NCI-H2081 (cell line): Measurements from ENCODE around the gene LMF1.
A peak's percentile ranks its signal among the peaks of the same experiment; 100 is the strongest.

Experiments
- DNase-seq, 2 experiments: peaks; one replicate each; lab custom pipeline; 2025; lab: John Stamatoyannopoulos, UW

LMF1 gene

GRCh38 chr16:912684-913613 lies 57.8 kb downstream of the LMF1 start:
- DNase-seq, result no peak

GRCh38 chr16:912322-912683 lies 58.5 kb downstream of the LMF1 start:
- no peak for DNase-seq

GRCh38 chr16:911604-912321 lies 59.0 kb downstream of the LMF1 start:
- DNase-seq, result no peak

GRCh38 chr16:911101-911500 lies 59.7 kb downstream of the LMF1 start:
- no peak for DNase-seq

DNA sequence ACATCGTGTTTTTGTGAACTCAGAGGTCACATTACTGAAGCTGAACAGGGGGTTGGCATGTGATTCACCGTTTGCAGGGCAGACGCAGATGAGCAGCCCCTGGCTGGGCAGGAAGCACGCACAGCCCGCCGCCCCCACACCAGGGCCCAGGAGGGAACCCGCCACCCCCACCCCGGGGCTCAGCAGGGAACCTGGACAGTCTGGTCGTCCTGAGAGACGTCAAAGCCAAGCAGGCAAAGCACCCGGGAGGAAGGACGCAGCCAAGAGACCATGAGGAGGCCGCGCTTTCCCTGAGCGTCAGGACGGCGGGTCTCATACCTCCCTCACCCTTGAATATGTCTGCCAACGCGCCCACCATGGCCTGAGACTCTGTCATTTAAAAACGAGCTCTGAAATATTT lies 60.6 kb downstream of the LMF1 start:
- DNase-seq, result no peak

DNA sequence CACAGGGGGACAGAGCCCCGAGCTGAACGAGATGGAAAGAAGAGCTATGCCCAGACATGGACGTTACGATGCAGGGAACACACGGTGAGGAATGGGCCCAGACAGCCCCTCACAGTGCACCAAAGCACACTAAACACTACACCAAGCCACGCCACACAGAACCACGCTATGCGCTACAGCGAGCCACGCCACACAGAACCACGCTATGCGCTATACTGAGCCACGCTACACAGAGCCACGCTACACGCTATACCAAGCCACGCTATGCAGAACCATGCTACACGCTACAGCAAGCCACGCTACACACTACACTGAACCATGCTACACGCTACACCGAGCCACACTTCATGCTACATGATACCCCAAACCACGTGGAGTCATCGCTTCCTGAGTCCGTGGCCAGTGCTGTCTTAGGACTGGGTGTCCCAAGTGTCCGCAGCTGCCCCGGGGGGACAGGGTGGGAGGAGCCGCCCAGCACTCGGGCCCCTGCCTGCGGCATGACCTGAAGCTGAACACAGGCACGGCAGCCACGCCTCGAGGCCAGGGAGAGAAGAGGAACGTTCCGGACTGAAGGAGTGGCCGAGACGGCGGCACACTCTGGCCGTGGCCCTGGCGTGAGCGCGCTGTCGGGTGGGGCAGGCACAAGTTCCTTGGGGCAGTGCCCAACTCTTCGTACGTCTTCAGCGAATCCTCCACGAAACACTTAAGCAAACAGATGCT lies 61.3 kb downstream of the LMF1 start:
- DNase-seq, result no peak

DNA sequence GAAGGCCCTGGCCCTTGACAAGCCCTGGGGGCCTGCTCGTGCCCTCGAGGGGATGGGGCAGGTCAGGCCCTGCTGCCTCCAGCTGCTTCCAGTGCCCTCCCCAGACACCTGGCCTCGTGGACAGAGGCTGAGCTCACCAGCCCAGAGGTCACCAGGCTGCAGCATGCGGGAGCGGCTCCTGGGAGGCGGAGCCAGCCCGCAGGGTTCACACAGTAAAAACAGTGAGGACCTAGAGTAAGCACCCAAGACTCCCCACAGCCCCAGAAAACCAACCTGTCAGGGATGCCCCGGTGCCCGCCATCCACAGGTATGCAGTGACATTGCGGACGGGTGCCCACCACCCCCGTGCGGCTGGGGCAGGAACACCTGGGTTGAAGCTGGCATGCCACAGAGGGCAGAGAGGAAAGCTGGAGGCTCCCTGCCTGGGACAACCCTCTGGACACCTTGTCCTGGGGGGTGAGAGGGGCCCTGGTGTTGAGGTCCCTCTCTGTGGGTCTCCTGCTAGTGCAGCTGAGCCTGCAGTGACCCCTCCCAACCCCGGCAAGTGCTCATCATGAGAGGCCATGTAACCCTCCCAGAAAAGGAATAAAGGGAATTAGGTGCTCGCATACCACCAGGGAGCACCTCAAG lies 62.1 kb downstream of the LMF1 start:
- no peak for DNase-seq

DNA sequence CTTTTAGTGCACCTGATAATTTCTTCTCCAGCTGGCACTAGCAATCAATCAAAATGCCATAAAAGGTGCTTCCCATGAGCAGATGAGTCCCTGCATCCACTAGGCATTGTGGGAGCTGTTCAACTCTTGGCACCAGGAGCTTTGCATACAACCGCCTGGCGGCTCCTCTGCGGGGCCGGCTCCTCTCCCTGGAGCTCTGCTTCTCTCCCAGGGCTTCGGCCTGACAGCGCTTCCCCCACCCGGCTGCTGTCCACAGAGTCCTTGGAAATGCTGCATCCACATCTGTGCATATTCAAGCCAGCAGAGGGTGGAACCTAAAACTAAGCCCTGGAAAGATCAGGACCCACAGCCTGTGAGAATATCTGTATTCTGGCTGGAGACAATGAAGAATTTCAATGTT lies 62.9 kb downstream of the LMF1 start:
- DNase-seq, result peak; percentile 12 to 51

- no peak for DNase-seq
These were observed 63.4 kb downstream of the LMF1 start for GRCh38 chr16:907361-907760.

DNA sequence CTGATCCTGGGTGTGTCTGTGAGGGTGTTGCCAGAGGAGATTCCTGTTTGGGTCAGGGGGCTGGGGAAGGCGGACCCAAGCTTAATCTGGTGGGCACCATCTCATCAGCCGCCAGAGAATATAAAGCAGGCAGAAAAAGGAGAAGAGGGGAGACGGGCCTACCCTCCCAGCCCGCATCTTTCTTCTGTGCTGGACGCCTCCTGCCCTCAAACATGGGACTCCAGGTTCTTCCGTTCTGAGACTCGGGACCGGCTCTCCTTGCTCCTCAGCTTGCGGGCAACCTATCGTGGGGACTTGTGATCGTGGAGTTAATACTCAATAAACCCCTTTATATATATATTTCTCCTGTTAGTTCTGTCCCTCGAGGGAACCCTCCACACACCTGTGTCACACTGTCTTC lies 64.5 kb downstream of the LMF1 start:
- DNase-seq, result no peak

DNA sequence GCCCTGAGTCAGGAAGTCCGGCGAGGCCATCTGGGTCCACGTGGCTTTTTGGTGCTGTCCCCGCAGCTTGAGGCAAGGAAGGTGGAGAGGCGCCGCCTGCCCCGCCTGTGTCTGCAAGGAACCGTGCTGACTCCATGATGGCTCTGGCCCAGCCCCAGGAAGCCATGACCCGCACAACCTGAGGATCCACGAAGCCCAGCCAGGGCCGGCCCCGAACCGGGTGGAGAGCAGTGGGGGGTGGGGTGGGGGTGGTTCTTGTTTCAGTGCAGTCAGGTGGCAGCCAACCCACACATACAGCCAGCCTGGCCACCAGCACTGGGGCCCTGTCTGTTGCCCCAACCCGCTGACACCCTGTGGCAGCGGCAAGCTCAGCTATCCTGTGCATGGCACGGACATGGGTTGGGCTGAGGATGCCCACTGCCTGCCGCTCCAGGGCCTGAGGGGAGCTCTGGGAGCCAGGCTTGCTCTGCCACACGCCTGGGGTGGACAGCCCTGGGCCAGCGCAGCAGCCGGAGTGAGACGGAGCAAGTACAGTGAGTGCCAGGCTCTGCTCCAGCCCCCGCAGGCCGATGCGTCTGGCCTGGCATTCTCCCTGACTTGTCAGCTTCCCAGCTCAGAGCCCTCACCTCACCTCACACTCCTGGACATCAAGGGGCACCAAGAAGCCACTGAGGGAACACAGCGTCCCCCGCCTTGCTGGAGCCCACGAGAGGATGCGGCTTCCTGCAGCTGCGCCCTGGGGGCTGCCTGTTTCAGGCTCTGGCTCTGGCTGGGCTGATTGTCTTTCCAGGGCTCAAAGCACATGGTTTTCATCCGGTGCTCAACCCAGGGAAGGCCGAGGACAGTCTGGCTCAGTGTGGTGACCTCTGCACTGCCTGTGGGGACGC lies 68.8 kb downstream of the LMF1 start:
- no peak for DNase-seq

GRCh38 chr16:901149-901548 lies 69.6 kb downstream of the LMF1 start:
- no peak for DNase-seq

GRCh38 chr16:900211-900610 lies 70.6 kb downstream of the LMF1 start:
- DNase-seq, result no peak

GRCh38 chr16:899683-900060 lies 71.1 kb downstream of the LMF1 start:
- DNase-seq, result no peak

DNA sequence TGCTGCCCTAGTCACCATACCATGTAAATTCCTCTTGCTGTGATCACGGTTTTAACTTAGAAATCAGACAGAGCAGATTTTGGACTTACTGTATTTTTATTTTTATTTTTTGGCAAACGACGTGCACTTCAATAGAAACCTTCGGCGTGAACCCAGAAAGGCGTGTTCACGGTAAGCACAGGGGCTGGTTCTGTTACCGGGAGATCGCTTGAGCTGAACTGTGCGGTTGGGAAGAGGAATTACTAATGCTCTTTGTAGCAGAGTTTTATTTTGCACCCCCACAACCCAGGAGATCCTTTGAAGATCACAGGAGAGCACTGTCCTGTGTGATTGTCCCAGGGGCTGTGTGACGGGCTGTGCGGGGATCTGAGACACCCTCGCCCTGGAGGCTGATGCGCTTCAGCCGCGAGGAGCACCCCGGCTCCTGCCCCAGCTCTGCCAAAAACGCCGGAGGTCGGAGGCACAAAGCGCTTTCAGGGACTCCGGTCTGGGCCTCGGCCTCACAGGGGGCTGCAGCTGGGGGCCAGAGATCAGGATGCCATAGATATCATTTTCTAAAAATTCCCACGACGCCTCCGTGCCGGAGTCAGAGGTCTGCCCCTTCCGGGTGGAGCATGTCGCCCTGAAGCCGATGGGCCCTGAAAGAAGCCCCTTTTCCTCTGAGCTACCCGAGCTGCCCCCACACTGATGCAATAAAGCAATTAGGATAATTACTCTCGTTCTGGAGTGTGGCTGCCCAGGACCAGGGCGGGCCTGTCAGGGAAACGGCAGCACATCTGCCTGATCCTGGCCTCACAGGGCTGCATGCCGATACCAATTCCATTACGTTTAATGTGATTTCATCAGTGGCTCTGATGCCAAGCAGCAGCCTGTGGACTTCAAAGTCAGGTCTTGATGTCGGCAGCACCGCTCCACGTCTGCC lies 71.8 kb downstream of the LMF1 start:
- DNase-seq, result no peak

DNA sequence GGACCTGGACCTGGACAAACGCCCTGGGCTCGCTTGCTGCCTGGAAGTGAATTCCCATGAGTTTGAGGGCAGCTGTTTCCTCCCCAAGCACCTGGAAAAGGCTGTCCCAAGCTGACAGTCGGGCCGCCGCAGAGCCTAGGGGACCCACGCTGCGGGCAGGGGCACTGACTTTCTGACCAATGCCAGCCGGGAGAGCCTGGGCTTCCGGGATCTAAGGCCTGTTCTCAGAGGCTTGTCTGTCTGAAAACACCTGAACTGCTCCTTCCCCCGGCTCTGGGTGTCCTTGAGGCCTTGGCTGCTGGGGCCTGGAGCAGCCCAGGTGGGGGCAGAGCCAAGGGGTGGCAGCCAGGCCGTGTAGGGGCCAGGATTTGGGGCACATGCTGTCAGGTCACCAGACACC lies 72.6 kb downstream of the LMF1 start:
- no peak for DNase-seq

DNA sequence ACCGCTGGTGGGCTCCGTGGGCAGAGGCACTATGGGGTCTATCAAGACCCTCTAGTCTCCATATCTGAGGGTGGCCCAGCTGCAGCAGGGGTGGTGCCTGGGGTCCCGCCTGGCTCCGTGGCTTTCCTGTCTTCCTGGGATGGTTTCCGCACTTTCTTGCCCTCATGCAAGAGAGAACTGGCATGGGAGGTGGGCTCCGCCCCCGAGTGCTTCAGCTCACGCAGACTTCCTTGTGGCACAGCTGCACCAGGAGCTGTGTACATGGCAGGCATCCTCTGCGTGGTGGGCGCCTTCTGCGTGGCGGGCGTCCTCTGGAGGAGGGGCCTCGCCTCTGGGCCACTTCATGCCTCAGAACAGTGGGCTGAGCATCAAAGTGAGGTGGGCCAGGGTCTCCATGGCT lies 73.1 kb downstream of the LMF1 start:
- no peak for DNase-seq

GRCh38 chr16:897200-897543 lies 73.6 kb downstream of the LMF1 start:
- no peak for DNase-seq

GRCh38 chr16:896261-897199 lies 74.3 kb downstream of the LMF1 start:
- DNase-seq, result no peak
